SK-N-SH (cell line): Measurements from ENCODE around the gene KNL1. TPM values are rescaled to one million over a fixed set of nuclear protein-coding genes. Genes with fewer than 3 reads are reported as not detected.
A peak's percentile ranks its signal among the peaks of the same experiment; 100 is the strongest.

Experiments
- CTCF ChIA-PET: fragments of 300-600, 350-600 bp; formaldehyde crosslinking; extraction: SDS; loops from one replicate; lab custom pipeline; 2021; lab: Yijun Ruan, JAX
- POLR2A ChIA-PET: fragments of 350-600 bp; sonication (Branson Sonifier 250); formaldehyde crosslinking; extraction: SDS; loops from one replicate; lab custom pipeline; 2020; ENCODE audit warnings: antibody characterized with exemption, inconsistent platforms; lab: Yijun Ruan, JAX
- DNase-seq: peaks from one replicate; pipeline ENCODE4 v3.0.0; 2012
- H2AFZ ChIP-seq: fragments of 200-600 bp; sonication (generic); 2 replicates; pipeline ENCODE4 v1.8.1; 2016; ENCODE audit warnings: antibody characterized with exemption, mild to moderate bottlenecking, low read depth
- H3F3A ChIP-seq: fragments of 200-600 bp; sonication (generic); replicated peaks from 2 replicates; pipeline ENCODE3; 2016; ENCODE audit warnings: antibody characterized with exemption, mild to moderate bottlenecking; ENCODE audit not compliant: insufficient read depth
- H3K27ac ChIP-seq, 2 experiments: fragments of 200-500 bp in 1 of 2; fragments of 200-600 bp in 1 of 2; sonication (Bioruptor generic) in 1 of 2; sonication (generic), shearing (Covaris generic) in 1 of 2; 2 replicates each; pipeline versions ENCODE4 v1.5.1 to v1.6.1; 2014 to 2016; ENCODE audit warnings: low read depth in 2 of 2, inconsistent platforms in 1 of 2, low read length in 1 of 2, mild to moderate bottlenecking in 1 of 2, mixed read lengths in 1 of 2
- H3K27me3 ChIP-seq: fragments of 200-600 bp; sonication (generic), shearing (Covaris generic); 2 replicates; pipeline ENCODE4 v1.6.1; 2016; ENCODE audit warnings: mixed run types; ENCODE audit not compliant: insufficient read depth
- H3K36me3 ChIP-seq, 2 experiments: fragments of 200-500 bp in 1 of 2; fragments of 200-600 bp in 1 of 2; sonication (Bioruptor generic) in 1 of 2; sonication (generic) in 1 of 2; replicated peaks in 1 of 2; 2 replicates each; pipeline versions ENCODE3 to v1.5.1; 2014 to 2016; ENCODE audit warnings: low read length in 1 of 2, mild to moderate bottlenecking in 1 of 2; ENCODE audit not compliant: insufficient read depth in 2 of 2, control insufficient read depth in 1 of 2
- H3K4me1 ChIP-seq, 2 experiments: fragments of 200-500 bp in 1 of 2; fragments of 200-600 bp in 1 of 2; sonication (Bioruptor generic) in 1 of 2; sonication (generic), shearing (Covaris generic) in 1 of 2; 2 replicates each; pipeline versions ENCODE4 v1.5.1 to v1.6.1; 2014 to 2016; ENCODE audit warnings: low read depth in 1 of 2, low read length in 1 of 2, mixed run types in 1 of 2; ENCODE audit not compliant: insufficient read depth in 2 of 2, control insufficient read depth in 1 of 2
- H3K4me2 ChIP-seq: fragments of 200-600 bp; sonication (generic), shearing (Covaris generic); 2 replicates; pipeline ENCODE4 v1.6.1; 2017; ENCODE audit warnings: mixed run types
- H3K4me3 ChIP-seq, 2 experiments: fragments of 200-500 bp in 1 of 2; fragments of 200-600 bp in 1 of 2; sonication (Bioruptor generic) in 1 of 2; sonication (generic), shearing (Covaris generic) in 1 of 2; 2 replicates each; pipeline versions ENCODE4 v1.5.1 to v1.8.1; 2014 to 2016; ENCODE audit warnings: low read depth in 2 of 2, inconsistent platforms in 1 of 2, low read length in 1 of 2, mild to moderate bottlenecking in 1 of 2, mixed read lengths in 1 of 2, moderate library complexity in 1 of 2
- H3K79me2 ChIP-seq: fragments of 200-600 bp; sonication (generic); 2 replicates; pipeline ENCODE4 v1.8.1; 2017; ENCODE audit warnings: mild to moderate bottlenecking; ENCODE audit not compliant: insufficient read depth
- H3K9ac ChIP-seq: fragments of 200-600 bp; sonication (generic); 2 replicates; pipeline ENCODE4 v1.6.1; 2017; ENCODE audit warnings: mixed run types
- H3K9me2 ChIP-seq: fragments of 200-600 bp; sonication (generic); 2 replicates; pipeline ENCODE4 v1.6.1; 2017; ENCODE audit warnings: mixed run types
- H3K9me3 ChIP-seq: fragments of 200-600 bp; sonication (generic); 2 replicates; pipeline ENCODE4 v1.6.1; 2017; ENCODE audit warnings: mixed run types, mild to moderate bottlenecking, moderate library complexity
- H4K20me1 ChIP-seq: fragments of 200-600 bp; sonication (generic); 2 replicates; pipeline ENCODE4 v1.6.1; 2017; ENCODE audit warnings: mild to moderate bottlenecking, mixed run types; ENCODE audit not compliant: insufficient read depth
- CHD2 ChIP-seq: fragments of 150-350 bp; IDR thresholded peaks from 2 replicates; pipeline ENCODE4 v1.6.1; 2018; ENCODE audit warnings: low read length; ENCODE audit not compliant: partially characterized antibody
- ELF1 ChIP-seq: IDR thresholded peaks from 2 replicates; pipeline ENCODE4 v1.4.0; 2012
- EZH2phosphoT487 ChIP-seq: fragments of 200-600 bp; sonication (generic); IDR thresholded peaks from 2 replicates; pipeline ENCODE4 v1.6.1; 2017; ENCODE audit warnings: low read depth, mixed run types, mild to moderate bottlenecking, antibody characterized with exemption, moderate library complexity, borderline replicate concordance
- FOSL2 ChIP-seq: IDR thresholded peaks from 2 replicates; pipeline ENCODE4 v1.4.0; 2012; ENCODE audit warnings: low read depth, mild to moderate bottlenecking, moderate library complexity, borderline replicate concordance
- FOXJ3 ChIP-seq: sonication (generic); formaldehyde crosslinking; IDR thresholded peaks from 2 replicates; pipeline ENCODE4 v1.5.1; 2020; ENCODE audit warnings: mild to moderate bottlenecking, missing genetic modification reagents
- FOXM1 ChIP-seq: IDR thresholded peaks from 2 replicates; pipeline ENCODE4 v1.4.0; 2012; ENCODE audit warnings: low read depth, mild to moderate bottlenecking
- GABPA ChIP-seq: IDR thresholded peaks from 2 replicates; pipeline ENCODE4 v1.4.0; 2012; ENCODE audit warnings: low read depth, mild to moderate bottlenecking
- GATA2 ChIP-seq: sonication (generic); formaldehyde crosslinking; IDR thresholded peaks from 2 replicates; pipeline ENCODE4 v1.5.0; 2020; ENCODE audit warnings: mild to moderate bottlenecking, missing genetic modification reagents
- MXI1 ChIP-seq: IDR thresholded peaks from 2 replicates; pipeline ENCODE4 v1.6.1; 2012; ENCODE audit warnings: mild to moderate bottlenecking, low read depth, low read length, improper control_type of control experiment
- NFIC ChIP-seq: IDR thresholded peaks from 2 replicates; pipeline ENCODE4 v1.4.0; 2012; ENCODE audit warnings: borderline replicate concordance
- POLR2AphosphoS5 ChIP-seq: IDR thresholded peaks from 2 replicates; pipeline ENCODE4 v1.6.1; 2012; ENCODE audit warnings: low read depth, low read length
- RXRA ChIP-seq: IDR thresholded peaks from 2 replicates; pipeline ENCODE4 v1.4.0; 2012; ENCODE audit warnings: low read depth, mild to moderate bottlenecking, borderline replicate concordance
- SIN3A ChIP-seq: IDR thresholded peaks from 2 replicates; pipeline ENCODE4 v1.6.1; 2012; ENCODE audit warnings: low read depth, mild to moderate bottlenecking, low read length, moderate library complexity, borderline replicate concordance
- SMC3 ChIP-seq: IDR thresholded peaks from 2 replicates; pipeline ENCODE4 v1.6.1; 2012; ENCODE audit warnings: low read depth, low read length, improper control_type of control experiment
- TAF1 ChIP-seq: IDR thresholded peaks from 2 replicates; pipeline ENCODE4 v1.6.1; 2012; ENCODE audit warnings: low read depth, mild to moderate bottlenecking, low read length, moderate library complexity, borderline replicate concordance
- TCF12 ChIP-seq: IDR thresholded peaks from 2 replicates; pipeline ENCODE4 v1.4.0; 2012
- YY1 ChIP-seq: IDR thresholded peaks from 2 replicates; pipeline ENCODE4 v1.4.0; 2012; ENCODE audit warnings: low read depth, mild to moderate bottlenecking
- WGBS: methylation state at CpG from one replicate; pipeline ENCODE4 v1.1.6; 2017; ENCODE audit warnings: low lambda C conversion rate; 5-methylcytosine and 5-hydroxymethylcytosine counted together
- polyA plus RNA-seq, 3 experiments: library from polyadenylated mRNA; depleted of rRNA; stranded (reverse); fragments of >200 nt; gene quantifications; 2 replicates each; pipeline ENCODE4 v1.2.3, GENCODE V29; 2012
- TF ChIP-seq, protein P1 (sequence below): IDR thresholded peaks from 2 replicates; pipeline ENCODE4 v1.6.1; 2012; ENCODE audit warnings: mild to moderate bottlenecking, low read depth, low read length, moderate library complexity
- TF ChIP-seq, protein P2 (sequence below): IDR thresholded peaks from 2 replicates; pipeline ENCODE4 v1.4.0; 2012; ENCODE audit warnings: low read depth, borderline replicate concordance
- TF ChIP-seq, protein P3 (sequence below): IDR thresholded peaks from 2 replicates; pipeline ENCODE4 v1.4.0; 2012; ENCODE audit warnings: low read depth
- TF ChIP-seq, protein P4 (sequence below): fragments of 150-350 bp; IDR thresholded peaks from 2 replicates; pipeline ENCODE4 v1.6.1; 2017; ENCODE audit warnings: antibody characterized with exemption, low read length, low read depth, borderline replicate concordance

Gene KNL1
- polyA plus RNA-seq, 1 of the 3 experiments (the other 2 are of a cell fraction): 1.6 TPM

DNA sequence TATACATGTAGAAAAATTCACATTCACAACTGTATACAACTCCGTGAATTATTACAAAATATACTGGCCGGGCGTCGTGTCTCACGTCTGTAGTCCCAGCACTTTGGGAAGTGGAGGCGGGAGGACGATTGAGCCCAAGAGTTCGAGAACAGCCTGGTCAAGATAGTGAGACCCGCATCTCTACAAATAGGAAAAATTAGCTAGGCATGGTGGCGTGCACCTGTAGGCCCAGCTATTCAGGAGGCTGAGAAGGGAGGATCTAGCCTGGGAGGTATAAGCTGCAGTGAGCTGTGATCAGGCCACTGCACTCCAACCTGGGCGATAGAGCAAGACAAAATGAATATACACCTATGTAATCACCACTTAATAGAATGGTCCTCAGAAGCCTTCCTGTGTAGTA lies 102.2 kb downstream of the KNL1 start:
- no peaks in the 10 kb centered on the region for H3K9me2 ChIP-seq
- no peaks in the 10 kb centered on the region for H3K27me3 ChIP-seq
- peak overlapping the region; percentile 72 to 90; a peak in 3 of 4 replicates for H3K4me3 ChIP-seq
- no peaks in the 10 kb centered on the region for H3K9me3 ChIP-seq
- DNase-seq: no peak
- H4K20me1 ChIP-seq: no peaks in the 10 kb centered on the region
- peaks cover 2 to 4% of the 10 kb centered on the region in 2 experiments for H3K36me3 ChIP-seq
- ChIA-PET POLR2A (interaction anchor here (0.5 kb wide), 1 partner anchor 1764 kb away, joined by 3 read pairs; no protein-coding TSS in a partner anchor), CTCF (no interaction called here)
- peaks cover 48% of the 10 kb centered on the region for H3K79me2 ChIP-seq
- H3K4me2 ChIP-seq: peak overlapping the region; percentile 81
- peak overlapping the region; percentile 82; the same call in 1 of the 2 replicates for H3K9ac ChIP-seq
- WGBS: 95% methylated on average over 11 of the region's 11 CpGs
- no peak for TF ChIP-seq SIN3A
- TF ChIP-seq TCF12: no peak
- TF ChIP-seq ELF1: no peak
- no peak for TF ChIP-seq FOSL2
- no peak for TF ChIP-seq TAF1
- no peak for TF ChIP-seq MXI1
- no peak for TF ChIP-seq YY1
- TF ChIP-seq RXRA: no peak
- TF ChIP-seq, protein P1, sequence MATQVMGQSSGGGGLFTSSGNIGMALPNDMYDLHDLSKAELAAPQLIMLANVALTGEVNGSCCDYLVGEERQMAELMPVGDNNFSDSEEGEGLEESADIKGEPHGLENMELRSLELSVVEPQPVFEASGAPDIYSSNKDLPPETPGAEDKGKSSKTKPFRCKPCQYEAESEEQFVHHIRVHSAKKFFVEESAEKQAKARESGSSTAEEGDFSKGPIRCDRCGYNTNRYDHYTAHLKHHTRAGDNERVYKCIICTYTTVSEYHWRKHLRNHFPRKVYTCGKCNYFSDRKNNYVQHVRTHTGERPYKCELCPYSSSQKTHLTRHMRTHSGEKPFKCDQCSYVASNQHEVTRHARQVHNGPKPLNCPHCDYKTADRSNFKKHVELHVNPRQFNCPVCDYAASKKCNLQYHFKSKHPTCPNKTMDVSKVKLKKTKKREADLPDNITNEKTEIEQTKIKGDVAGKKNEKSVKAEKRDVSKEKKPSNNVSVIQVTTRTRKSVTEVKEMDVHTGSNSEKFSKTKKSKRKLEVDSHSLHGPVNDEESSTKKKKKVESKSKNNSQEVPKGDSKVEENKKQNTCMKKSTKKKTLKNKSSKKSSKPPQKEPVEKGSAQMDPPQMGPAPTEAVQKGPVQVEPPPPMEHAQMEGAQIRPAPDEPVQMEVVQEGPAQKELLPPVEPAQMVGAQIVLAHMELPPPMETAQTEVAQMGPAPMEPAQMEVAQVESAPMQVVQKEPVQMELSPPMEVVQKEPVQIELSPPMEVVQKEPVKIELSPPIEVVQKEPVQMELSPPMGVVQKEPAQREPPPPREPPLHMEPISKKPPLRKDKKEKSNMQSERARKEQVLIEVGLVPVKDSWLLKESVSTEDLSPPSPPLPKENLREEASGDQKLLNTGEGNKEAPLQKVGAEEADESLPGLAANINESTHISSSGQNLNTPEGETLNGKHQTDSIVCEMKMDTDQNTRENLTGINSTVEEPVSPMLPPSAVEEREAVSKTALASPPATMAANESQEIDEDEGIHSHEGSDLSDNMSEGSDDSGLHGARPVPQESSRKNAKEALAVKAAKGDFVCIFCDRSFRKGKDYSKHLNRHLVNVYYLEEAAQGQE: no peak
- H3K4me1 ChIP-seq: peaks cover 0 to 4% of the 10 kb centered on the region in 2 experiments; a peak in 1 of 4 replicates
- no peak overlapping the region for H3K27ac ChIP-seq
- peaks cover 8% of the 10 kb centered on the region for H3F3A ChIP-seq
- H2AFZ ChIP-seq: no peak overlapping the region

DNA sequence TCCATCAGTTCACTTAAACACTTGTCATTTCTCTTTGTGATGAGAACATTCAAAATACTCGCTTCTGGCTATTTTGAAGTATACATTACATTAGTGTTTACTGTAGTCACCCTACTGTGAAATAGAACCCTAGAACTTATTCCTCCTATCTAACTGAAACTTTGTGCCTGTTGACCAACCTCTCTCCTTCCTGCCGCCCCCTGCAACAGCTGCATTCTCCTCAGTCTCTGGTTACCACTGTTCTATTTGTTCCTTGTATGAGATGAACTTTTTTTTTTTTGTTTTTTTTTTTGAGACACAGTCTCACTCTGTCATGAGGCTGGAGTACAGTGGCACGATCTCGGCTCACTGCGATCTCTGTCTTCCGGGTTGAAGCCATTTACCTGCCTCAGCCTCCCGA lies 103.9 kb downstream of the KNL1 start:
- peaks cover 0 to 4% of the 10 kb centered on the region in 2 experiments; a peak in 1 of 4 replicates for H3K4me1 ChIP-seq
- H3K9me3 ChIP-seq: no peaks in the 10 kb centered on the region
- no peak overlapping the region for H3K4me2 ChIP-seq
- CTCF ChIA-PET: interaction anchor here (0.8 kb wide), 1 partner anchor 49 kb away, joined by 3 read pairs; no protein-coding TSS in a partner anchor
- TF ChIP-seq MXI1: no peak
- TF ChIP-seq, protein P2, sequence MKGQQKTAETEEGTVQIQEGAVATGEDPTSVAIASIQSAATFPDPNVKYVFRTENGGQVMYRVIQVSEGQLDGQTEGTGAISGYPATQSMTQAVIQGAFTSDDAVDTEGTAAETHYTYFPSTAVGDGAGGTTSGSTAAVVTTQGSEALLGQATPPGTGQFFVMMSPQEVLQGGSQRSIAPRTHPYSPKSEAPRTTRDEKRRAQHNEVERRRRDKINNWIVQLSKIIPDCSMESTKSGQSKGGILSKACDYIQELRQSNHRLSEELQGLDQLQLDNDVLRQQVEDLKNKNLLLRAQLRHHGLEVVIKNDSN: no peak
- no peak for TF ChIP-seq FOXJ3 (CRISPR knock-in tag)
- no peak for TF ChIP-seq EZH2phosphoT487
- TF ChIP-seq POLR2AphosphoS5: no peak
- no peak for TF ChIP-seq FOXM1
- no peak for TF ChIP-seq TCF12
- no peak for TF ChIP-seq GATA2
- TF ChIP-seq SMC3: no peak
- TF ChIP-seq, protein P3, sequence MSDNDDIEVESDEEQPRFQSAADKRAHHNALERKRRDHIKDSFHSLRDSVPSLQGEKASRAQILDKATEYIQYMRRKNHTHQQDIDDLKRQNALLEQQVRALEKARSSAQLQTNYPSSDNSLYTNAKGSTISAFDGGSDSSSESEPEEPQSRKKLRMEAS: no peak
- no peak for TF ChIP-seq TAF1
- no peak for TF ChIP-seq NFIC
- TF ChIP-seq, protein P4, sequence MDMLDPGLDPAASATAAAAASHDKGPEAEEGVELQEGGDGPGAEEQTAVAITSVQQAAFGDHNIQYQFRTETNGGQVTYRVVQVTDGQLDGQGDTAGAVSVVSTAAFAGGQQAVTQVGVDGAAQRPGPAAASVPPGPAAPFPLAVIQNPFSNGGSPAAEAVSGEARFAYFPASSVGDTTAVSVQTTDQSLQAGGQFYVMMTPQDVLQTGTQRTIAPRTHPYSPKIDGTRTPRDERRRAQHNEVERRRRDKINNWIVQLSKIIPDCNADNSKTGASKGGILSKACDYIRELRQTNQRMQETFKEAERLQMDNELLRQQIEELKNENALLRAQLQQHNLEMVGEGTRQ: no peak
- TF ChIP-seq SIN3A: no peak
- no peak for TF ChIP-seq CHD2
- TF ChIP-seq GABPA: no peak
- H3K4me3 ChIP-seq: no peak overlapping the region
- H3K36me3 ChIP-seq: peaks cover 6 to 8% of the 10 kb centered on the region in 2 experiments
- no peaks in the 10 kb centered on the region for H3K9me2 ChIP-seq
- H3K79me2 ChIP-seq: peaks cover 48% of the 10 kb centered on the region
- DNase-seq: no peak
- H3K27me3 ChIP-seq: no peaks in the 10 kb centered on the region
- no peaks in the 10 kb centered on the region for H4K20me1 ChIP-seq
- WGBS: 98% methylated on average over 7 of the region's 7 CpGs
- no peak overlapping the region for H3K27ac ChIP-seq
- H3K9ac ChIP-seq: no peak overlapping the region
- H2AFZ ChIP-seq: no peak overlapping the region
- POLR2A ChIA-PET: no interaction called here
- peaks cover 8% of the 10 kb centered on the region for H3F3A ChIP-seq
